GM10847 (cell line): ENCODE results near the gene PLCB4.

Experiments used
- POLR2A ChIP-seq: IDR thresholded peaks from 2 replicates; pipeline ENCODE4 v1.6.1; 2011; ENCODE audit not compliant: insufficient read length; ENCODE audit errors: extremely low read depth

PLCB4 gene

DNA sequence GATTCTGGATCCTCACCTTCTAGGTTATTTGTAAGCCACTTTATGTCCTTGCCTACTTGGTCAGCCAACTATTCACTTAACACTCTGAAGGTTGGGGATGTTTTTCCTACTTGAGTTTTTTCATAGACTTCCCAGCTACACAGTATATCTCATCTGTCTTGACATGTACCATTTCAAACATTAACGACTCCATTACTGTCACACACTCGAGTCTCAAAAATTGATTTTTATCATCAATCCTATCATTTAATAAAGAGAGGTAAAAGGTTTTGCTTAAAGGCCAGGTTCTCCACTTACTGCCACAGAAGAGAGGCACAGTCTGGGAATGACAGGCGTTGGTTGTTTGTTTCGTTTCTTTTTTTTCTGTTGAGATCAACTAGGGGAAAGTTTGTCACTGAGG lies 407.3 kb downstream of the PLCB4 start:
- no peak for TF ChIP-seq POLR2A

DNA sequence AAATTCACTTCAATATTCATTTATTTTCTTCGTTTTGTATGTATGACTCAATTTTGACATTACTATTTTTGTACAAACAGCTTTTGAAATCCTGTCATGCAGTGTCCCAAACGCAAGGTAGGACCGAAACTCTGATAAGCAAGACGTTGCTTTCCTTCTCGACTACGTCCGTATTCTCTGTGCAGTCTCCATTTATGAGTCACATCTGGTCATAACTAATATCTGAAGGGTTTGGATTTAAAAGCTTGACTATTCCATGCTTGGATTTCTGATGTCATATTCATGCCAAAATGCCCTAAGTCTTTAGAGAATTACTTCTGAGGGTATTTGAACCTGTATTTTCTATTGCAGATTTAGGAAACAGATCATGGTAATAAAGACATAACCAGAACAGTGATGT lies 407.8 kb downstream of the PLCB4 start:
- TF ChIP-seq POLR2A, result no peak

DNA sequence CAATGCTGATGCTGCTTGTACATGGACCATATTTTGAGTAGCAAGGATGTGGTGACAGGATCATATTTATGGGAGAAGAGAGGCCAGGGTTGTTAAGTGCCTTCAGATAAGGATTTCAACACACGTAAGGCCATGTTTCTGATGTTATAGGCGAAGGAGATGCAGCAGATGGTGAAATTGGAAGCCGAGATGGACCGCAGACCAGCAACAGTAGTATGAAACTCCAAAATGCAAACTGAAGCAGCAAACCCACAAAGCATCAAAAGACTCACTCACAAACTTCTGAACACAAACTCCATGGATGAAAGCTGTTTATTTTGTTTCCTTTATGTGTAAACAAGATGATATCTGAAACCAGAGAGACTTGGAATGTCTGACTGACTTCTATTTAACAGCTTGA lies 409.9 kb downstream of the PLCB4 start:
- TF ChIP-seq POLR2A, result no peak

DNA sequence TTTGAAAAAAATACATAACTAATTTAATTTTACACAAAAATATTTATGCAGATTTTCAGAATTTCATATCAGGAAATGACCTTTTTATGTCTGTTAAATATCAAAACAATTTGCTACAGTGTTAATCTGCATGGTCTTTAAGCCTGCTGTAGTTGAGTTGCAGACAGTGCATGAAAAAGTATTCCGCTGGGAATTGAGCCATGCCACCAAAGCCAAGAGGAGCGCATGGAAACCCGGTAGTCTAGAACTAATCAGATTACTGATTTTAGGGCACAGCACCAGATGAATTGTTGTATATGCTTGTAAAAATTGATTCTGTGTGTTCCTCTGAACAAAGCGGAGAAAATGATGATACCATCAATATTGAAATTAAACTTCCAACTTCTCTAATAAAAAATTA lies 411.2 kb downstream of the PLCB4 start:
- TF ChIP-seq POLR2A, result no peak

DNA sequence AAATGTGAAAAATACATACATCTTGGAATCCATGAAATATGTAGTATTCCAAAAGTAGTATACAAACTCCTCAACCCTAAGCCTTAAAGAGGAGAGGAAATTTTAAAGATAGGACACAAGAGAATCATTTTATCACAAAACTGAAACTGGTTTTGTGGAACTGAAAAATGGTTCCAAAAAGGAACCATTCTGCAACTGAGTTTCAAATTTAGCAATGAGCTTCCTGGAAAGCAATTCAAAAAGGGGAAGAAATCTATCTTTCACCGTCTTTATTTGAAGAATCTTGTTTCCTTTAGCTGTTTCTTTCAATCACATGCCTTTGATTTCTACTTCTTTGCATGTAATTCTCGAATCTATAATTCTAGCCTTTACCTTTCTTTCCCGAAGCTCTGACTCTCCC lies 413.3 kb downstream of the PLCB4 start:
- no peak for TF ChIP-seq POLR2A

DNA sequence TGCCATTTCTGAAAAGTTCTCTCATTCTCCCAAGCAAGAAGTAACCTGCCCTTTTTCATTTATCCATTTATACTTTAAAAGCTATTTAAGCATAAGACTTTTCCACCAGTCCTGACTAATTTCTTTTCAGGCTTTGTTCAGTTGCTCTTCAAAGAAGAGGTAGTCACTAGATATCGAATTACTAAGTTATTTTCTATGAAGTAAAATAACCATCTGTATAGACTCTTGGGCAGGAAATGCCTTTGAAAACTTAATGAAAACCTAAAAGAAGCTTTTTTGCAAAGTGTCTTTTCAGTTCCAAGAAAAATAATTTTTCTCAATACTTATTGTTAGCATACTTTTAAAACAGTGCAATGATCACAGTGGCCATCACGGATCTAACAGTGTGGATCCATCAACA lies 414.2 kb downstream of the PLCB4 start:
- no peak for TF ChIP-seq POLR2A

DNA sequence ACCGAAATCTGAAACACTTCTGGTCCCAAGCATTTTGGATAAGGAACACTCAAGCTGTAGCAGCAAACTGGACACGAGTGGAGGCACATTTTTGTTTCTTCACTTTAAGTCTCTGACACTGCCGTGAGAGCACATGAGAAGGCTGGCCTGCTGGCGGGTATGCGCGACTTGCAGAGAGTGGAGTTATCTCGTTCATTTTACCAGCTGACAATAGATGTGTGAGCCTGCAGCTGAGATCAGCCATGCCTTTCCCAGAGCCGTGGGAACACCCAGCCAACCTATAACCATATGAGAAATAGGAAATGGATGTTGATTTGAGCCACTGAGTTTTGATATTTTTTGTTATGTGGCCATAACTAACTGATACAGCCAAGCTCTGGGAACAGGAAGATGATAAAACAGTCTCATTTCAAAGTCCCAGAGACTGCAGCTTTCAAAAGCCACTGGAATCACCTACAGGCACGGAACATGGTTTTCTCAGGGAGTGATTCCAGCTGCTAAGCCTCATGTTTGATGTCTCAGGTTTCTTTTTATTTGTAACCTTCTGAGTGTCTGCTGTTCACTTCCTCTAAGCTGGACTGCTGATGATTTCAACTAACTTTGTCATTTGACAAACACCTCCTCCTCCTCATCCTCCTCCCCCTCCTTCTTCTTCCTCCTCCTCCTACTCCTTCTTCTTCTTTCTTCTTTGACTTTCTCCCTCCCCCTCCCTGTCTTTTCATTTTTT lies 416.9 kb downstream of the PLCB4 start:
- TF ChIP-seq POLR2A, result no peak

DNA sequence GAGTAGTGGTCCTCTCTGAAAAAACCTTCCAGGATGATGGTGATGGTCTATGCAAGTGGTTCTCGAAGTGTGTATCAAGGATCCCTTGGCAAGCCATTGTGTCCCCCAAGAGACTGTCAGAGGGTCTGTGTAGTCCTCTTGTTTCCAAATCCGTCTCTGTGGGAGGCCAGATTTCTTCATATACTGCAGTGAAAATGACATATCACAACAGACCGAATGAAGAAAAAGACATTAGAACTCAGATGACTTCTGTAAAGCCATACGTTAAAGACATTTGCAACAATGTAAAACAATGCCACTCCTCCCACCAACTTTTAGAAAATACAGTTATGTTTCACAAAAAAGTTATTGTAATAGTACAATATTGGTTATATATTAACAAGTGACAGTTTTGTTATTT lies 418.3 kb downstream of the PLCB4 start:
- no peak for TF ChIP-seq POLR2A

DNA sequence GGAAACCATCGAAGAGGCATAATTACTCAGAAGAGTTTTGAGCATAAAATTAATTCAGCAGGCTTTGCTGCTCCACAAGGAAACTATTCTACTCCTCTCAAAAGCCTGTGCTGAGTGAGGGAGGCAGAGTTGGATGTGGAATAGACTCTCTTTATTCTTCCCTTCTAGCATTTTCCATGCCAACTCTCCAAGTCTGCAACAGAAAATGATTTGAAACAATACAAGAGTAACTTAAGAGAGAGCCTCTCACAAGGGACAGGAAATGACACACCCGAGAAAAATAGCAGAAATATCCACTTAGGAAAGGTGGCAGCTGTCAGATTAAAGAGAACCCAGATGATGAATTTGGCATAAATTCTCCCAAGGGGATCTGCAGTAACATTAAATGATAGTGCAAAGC lies 419.2 kb downstream of the PLCB4 start:
- TF ChIP-seq POLR2A, result no peak

DNA sequence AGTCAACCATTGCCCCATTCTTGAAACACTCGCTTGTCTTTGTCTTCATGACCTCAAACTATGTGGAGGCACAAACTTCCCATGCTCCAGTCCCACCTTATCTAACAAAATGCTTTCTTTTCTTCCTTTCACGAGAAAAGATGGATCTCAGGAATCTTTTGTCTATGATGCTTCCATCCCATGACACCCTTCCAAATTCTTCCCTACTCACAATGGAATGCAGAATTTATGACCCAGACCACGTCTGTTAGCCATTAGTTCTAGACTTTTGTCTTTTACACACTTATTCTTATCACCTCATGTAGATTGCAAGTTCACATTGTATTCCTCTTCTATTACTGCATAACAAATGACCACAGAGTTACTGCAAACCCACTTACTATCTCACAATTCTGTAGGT lies 421.3 kb downstream of the PLCB4 start:
- TF ChIP-seq POLR2A, result no peak

DNA sequence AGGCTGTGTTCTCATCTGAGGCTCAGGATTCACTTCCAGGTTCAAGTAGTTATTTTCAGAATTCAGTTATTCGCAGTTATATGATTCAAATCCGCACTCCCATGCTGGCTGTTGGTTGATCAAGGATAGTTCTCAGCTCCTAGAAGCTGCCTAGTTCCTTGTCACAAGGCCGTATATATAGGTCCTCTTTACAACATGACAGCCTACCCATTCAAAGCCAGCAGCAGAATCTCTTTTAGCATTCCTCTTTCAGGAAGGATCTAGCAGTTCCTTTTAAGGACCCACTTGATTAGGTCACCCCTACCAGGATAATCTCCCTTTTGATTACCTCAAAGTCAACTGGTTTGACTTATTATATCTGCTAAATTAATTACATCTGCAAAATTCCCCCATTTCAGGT lies 421.7 kb downstream of the PLCB4 start:
- TF ChIP-seq POLR2A, result no peak

DNA sequence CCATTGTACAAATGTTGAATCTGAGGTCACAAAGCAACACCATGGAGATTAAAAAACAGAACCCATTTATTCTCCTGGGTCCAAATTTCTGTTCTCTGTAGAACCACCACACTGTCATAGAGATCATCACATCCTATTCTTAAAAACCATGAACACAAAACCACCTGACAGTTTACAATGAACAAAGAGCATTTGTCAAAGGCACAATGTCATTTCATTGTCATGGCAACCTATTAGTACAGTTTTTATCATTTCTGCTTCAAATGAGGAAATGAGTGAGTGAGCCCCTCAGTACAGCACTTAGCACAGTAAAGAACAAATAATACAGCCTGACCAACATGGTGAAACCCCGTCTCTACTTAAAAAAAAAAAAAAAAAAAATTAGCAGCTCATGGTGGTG lies 422.4 kb downstream of the PLCB4 start:
- TF ChIP-seq POLR2A, result no peak

DNA sequence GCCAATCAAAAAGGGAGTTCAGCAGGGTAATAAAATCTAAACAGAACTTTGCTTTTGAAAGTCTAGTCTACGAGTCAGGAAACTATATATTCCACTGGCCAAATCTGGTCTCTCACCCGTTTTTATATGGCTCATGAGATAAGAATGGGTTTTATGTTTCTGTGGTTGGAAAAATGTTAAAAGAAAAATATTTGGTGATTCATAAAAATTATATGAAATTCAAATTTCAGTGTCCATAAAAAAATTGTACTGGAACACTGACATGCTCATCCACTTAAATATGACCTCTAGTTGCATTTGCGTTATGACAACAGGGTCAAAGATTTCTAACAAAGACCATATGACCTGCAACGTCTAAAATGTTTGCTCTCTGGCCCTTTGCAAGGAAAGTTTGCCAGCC lies 423.2 kb downstream of the PLCB4 start:
- no peak for TF ChIP-seq POLR2A

DNA sequence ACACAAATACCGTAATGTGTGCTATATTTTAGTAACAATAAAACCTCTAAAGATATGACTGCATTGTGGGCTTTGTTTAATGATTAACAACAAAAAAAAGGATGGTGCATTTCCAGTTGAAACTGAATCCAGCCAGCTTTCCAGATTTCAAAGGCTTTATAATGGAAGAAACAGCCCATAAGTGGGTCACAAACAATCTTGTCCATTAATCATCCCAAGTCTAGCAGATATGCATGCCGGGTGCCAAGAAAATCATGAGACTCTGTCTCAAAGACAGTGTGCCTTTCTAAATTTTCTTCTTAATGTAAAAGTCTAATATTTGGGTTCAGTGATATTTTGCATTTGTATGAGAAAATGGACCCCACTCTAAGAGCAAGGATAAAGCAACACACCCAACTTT lies 424.9 kb downstream of the PLCB4 start:
- no peak for TF ChIP-seq POLR2A

DNA sequence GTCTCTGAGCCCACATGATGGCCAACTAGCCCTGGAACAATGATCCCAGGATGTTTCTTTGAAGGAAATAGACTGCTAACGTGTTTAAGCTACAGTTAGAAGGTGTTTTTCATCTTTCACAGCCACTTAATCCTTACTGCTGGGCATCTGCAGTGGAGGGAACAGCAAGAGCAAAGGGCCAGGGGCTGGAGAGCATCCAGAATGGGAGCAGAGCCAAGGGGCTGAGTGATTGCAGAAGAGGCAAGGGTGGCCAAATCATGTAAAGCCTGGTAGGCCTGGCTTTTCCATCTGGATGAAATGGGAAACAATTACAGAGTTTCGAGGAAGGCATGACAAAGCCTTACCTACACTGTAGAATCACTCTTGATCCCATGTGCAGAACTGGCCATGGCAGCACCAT lies 426.8 kb downstream of the PLCB4 start:
- no peak for TF ChIP-seq POLR2A

DNA sequence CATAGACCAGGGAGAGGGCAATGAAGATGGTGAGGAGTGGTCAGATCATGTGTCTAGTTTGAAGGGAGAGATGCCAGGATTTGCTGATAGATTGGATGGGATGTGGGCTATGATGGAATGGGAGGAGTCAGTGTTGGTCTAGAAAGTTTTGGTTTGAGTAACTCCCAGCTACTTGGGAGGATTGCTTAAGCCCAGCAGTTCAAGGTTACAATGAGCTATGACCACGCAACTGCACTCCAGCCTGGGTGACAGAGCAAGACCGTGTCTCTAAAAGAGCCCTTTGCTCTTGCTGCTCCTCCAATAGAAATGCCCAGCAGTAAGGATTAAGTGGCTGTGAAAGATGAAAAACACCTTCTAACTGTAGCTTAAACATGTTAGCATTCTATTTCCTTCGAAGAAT lies 427.3 kb downstream of the PLCB4 start:
- TF ChIP-seq POLR2A, result no peak

DNA sequence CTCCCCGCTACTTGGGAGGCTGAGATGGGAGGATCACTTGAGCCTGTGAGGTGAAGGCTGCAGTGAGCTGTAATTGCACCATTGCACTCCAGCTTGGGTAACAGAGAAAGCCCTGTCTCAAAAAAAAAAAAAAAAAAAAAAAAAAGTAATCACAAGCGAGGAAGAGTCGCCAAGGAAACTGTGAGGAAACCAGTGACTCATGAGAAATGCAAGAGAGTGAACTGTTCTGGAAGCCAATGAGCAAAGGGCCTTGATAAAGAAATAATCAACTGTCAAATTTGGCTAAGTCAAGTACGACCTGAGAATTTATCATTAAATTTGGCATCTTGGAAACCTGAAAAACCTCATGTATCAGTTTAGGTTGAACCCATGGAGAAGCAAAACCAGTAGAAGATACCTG lies 429.4 kb downstream of the PLCB4 start:
- no peak for TF ChIP-seq POLR2A
